Renal pelvis (tissue), 4 donors: Measurements from ENCODE around the gene C16orf96. TPM values are rescaled to one million over a fixed set of nuclear protein-coding genes. Genes with fewer than 3 reads are reported as not detected.

Experiments used
- DNase-seq: peaks from one replicate; pipeline ENCODE4 v3.0.0-alpha.2; 2013
- polyA plus RNA-seq, 3 donors: library from polyadenylated mRNA; unstranded; fragments of 120-200 nt; gene quantifications; one replicate each; pipeline ENCODE4 v1.2.1, GENCODE V29; 2013; ENCODE audit not compliant: insufficient read length in 3 of 3

C16orf96 gene
- polyA plus RNA-seq, 3 donors: 0.28 to 0.40 (median 0.38) TPM

GRCh38 chr16:4616047-4616811 lies 60.1 kb downstream of the C16orf96 start:
- peak; percentile 100 for DNase-seq

- DNase-seq: no peak
Measured at GRCh38 chr16:4617880-4618279, 61.7 kb downstream of the C16orf96 start.

GRCh38 chr16:4618645-4619418 lies 62.7 kb downstream of the C16orf96 start:
- DNase-seq: no peak

GRCh38 chr16:4623593-4623992 lies 67.5 kb downstream of the C16orf96 start:
- DNase-seq: no peak

GRCh38 chr16:4624015-4624826 lies 68.1 kb downstream of the C16orf96 start, which contains the start of gene MGRN1:
MGRN1 (plus strand) TSS chr16:4624826; CDS start chr16:4624961, 135 bp downstream.
- peak; percentile 98 for DNase-seq

DNA sequence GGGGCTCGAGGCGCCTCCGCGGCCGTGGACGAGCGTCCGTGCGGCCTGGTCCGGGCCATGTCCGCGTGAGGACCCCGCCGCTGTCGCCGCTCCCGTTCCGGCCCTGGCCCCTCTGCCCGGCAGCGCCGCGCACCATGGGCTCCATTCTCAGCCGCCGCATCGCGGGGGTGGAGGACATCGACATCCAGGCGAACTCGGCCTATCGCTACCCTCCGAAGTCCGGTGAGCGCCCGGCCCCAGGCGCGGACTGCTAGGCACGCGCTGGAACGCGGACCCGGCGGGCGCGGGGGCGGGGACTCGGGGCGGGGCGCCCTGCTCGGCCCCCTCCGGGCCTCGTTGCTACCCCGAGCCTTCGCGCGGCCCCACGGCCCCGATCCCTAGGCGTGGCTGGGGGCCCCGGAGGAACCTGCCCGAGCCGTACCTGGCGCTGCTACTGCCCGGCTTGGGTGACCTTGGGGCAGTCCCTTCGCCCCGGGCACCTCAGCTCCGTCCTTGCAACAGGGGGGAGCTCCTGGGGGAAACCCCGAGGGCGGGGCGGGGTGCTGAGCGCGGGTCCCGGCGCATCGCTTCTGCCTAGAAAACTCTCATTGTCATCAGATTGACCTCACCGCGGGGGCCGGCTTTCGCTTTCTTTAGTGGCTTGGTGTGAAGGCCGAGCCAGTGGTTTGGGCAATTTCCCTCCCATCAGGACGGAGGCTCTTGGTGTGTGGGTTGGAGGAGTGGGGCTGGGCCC lies 68.9 kb downstream of the C16orf96 start:
- peak; percentile 43 for DNase-seq

GRCh38 chr16:4625560-4626159 lies 69.5 kb downstream of the C16orf96 start:
- DNase-seq: no peak

DNA sequence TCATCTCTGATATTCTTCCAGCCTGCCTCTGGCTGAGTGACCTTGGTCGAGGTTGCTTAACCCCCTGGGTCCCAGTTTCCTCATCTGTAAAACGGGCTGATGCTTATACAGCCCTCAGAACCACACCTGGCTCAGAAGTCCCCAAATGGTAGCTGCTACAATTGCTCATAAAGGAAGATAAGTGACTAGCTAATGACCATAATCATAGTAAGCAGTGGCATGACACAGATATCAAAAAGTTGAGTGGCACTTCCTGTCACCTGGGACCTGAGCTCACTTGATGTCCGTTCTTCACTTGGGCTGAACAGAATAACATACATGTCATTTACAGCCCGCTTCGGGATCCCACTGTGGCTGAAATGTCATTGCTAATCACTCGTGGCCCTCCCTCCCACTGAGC lies 70.3 kb downstream of the C16orf96 start:
- DNase-seq: no peak

DNA sequence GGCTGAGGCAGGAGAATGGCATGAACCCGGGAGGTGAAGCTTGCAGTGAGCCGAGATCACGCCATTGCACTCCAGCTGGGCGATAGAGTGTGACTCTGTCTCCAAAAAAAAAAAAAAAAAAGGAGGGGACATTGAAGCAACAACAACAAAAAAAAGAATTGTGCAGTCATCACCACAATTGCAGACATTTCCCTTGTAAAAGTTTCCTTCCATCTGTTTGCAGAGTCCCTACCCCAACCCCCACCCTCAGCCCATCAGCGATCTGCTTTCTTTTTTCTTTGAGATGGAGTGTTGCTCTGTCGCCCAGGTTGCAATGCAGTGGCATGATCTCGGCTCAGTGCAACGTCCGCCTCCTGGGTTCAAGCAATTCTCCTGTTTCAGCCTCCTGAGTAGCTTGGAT lies 72.1 kb downstream of the C16orf96 start:
- DNase-seq: no peak

DNA sequence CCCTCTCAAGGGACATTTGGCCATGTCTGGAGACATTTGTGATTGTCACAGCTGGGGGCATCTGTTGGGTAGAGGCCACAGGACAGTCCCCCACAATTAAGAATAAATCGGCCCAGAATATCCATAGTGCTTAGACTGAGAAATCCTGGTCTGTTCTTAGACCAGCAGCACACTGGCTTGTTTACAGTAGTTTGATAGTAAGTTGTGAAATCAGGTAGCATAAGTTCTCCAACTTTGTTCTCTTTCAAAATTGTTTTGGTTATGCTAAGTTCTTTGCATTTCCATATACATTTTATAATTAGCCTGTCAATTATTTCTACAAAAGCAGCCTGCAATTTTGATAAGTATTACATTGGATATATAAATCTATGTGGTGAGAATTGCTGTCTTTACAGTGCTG lies 75.3 kb downstream of the C16orf96 start:
- DNase-seq: no peak

- no peak for DNase-seq
Measured at GRCh38 chr16:4633910-4634635, 77.9 kb downstream of the C16orf96 start.

- DNase-seq: no peak
Measured at GRCh38 chr16:4634768-4635167, 78.6 kb downstream of the C16orf96 start.

GRCh38 chr16:4636196-4636595 lies 80.1 kb downstream of the C16orf96 start:
- DNase-seq: no peak

GRCh38 chr16:4637501-4638166 lies 81.5 kb downstream of the C16orf96 start:
- DNase-seq: no peak

- no peak for DNase-seq
Measured at GRCh38 chr16:4639899-4640509, 83.9 kb downstream of the C16orf96 start.

GRCh38 chr16:4640572-4641305 lies 84.6 kb downstream of the C16orf96 start:
- no peak for DNase-seq

DNA sequence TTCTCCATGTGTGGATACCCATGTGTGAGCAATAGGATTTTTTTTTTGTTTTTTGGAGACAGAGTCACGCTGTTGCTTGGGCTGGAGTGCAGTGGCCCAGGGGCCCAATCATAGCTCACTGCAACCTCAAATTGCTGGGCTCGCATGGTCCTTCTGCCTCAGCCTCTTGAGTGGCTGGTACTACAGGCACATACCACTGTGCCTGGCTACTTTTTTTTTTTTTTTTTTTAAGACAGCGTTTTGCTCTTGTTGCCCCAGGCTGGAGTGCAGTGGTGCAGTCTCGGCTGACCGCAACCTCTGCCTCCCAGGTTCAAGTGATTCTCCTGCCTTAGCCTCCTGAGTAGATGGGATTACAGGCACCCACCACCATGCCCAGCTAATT lies 85.2 kb downstream of the C16orf96 start:
- no peak for DNase-seq

DNA sequence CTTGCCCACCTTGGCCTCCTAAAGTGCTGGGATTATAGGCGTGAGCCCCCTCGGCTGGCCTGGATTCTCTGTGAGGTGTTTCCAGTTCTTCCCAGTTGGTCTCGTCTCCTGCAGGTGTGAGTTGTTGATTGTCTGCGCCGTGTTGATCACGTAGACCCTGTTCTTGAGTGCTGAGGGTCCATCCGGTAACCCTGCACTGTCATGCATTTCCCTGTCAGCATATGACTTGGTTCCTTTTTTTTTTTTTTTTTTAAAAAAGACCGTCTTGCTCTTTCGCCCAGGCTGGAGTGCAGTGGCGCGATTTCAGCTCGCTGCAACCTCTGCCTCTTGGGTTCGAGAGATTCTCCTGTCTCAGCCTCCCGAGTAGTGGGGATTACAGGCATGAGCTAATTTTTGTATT lies 85.8 kb downstream of the C16orf96 start:
- DNase-seq: no peak
